ENCODE results near the gene CAMTA1.

DNA sequence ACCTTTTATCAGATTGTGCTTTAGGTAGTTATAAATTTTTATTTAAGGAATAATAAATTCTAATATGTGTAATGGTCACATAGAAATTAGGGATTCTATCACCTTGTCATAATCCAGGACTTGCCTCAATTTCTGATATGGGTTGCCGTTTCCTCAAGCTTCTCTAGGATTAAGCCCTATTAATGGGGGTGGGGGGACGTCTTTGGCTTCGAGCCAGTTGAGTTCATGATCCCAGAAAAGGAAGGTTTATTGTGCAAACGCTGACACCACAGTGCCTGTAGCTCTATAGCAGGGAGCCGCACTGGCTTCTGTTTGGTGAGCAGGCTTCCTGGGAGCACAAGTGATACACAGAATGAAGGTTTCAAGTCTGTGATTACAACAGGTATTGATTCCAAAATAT, 963.9 kb downstream of the CAMTA1 start:
- TF ChIP-seq ZNF23 (CRISPR knock-in tag; IDR thresholded peaks at IDR 0.05) (no peak), POLR2A (conservative IDR thresholded peaks at IDR 0.05) (no peak), GABPB2 (CRISPR knock-in tag; conservative IDR thresholded peaks at IDR 0.05) (no peak)
